ENCODE measurements around the gene PRMT5.
A peak's percentile ranks its signal among the peaks of the same experiment; 100 is the strongest.

The PRMT5 gene

GRCh38 chr14:22872833-22873520, 56.2 kb downstream of the PRMT5 start:
- DNase-seq: no peak

GRCh38 chr14:22872033-22872832, 56.9 kb downstream of the PRMT5 start:
- peak; percentile 62 for DNase-seq

- peak; percentile 47 for DNase-seq
Observed at GRCh38 chr14:22871224-22872032, 57.7 kb downstream of the PRMT5 start, which contains the start of gene LRP10. Gene LRP10, plus strand, starts transcription at chr14:22871740. Its CDS starts 564 bp downstream, at chr14:22872304.

- no peak for DNase-seq
Observed at GRCh38 chr14:22870811-22871223, 58.4 kb downstream of the PRMT5 start.
